ENCODE results near the gene GTPBP4. TPM values are rescaled to one million over a fixed set of nuclear protein-coding genes. Genes with fewer than 3 reads are reported as not detected.
"Not testable (repeated sequence)": the region's sequence is repeated elsewhere in the genome, so short reads cannot be mapped to it uniquely, and the experiment has no call there.

The GTPBP4 gene
- total RNA-seq, 1 donor = 27.1 TPM

DNA sequence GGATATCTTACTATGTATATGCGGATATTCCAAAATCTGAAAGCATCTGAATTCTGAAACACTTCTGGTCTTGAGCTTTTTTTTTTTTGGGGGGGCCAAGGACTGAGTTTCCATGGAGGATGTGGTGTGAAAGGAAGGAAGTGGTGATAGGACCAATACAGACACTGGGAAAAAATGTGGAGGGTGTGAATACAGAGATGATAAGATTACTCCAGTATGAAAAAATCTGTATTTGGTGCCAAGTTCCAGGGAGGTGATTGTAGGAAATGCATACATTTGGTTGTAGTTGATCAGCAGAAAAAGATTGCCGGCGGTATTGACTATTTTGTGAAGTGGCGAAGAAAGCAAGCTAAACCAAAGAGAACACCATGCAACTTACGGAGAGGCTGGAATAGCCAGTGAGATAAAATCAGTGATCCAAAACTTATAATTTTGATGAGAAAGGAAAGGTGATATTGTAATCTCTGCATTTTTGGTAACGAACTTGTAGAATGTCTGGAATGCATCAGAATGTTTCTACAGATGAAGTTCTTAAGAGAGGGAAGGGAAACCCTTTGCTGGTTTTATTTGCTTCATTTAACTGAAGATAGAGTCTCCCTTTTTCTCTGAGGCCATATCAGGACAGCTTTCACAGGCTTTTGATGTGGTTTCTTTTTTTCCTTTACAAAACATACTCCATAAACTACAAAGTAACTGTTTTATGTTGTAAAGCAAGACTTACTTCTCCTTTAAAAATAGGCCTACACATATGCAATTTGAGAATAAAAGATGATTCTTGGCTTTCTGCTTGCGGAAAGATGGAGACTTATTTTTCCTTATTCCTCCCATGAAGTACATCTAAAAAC, 73.9 kb downstream of the GTPBP4 start:
- TF ChIP-seq, protein P1, sequence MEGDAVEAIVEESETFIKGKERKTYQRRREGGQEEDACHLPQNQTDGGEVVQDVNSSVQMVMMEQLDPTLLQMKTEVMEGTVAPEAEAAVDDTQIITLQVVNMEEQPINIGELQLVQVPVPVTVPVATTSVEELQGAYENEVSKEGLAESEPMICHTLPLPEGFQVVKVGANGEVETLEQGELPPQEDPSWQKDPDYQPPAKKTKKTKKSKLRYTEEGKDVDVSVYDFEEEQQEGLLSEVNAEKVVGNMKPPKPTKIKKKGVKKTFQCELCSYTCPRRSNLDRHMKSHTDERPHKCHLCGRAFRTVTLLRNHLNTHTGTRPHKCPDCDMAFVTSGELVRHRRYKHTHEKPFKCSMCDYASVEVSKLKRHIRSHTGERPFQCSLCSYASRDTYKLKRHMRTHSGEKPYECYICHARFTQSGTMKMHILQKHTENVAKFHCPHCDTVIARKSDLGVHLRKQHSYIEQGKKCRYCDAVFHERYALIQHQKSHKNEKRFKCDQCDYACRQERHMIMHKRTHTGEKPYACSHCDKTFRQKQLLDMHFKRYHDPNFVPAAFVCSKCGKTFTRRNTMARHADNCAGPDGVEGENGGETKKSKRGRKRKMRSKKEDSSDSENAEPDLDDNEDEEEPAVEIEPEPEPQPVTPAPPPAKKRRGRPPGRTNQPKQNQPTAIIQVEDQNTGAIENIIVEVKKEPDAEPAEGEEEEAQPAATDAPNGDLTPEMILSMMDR (IDR thresholded peaks at IDR 0.05; ENCODE audit: extremely low read depth, low read depth, low read length) = no peak
- Histone ChIP-seq H4K20me1 (ENCODE audit: insufficient read depth, low read length) (peaks cover 31% of the 10 kb centered on the region), H3K4me2 (ENCODE audit: insufficient read depth, low read length) (no peak overlapping the region), H3K27me3 (ENCODE audit: insufficient read depth, low read length) (no peaks in the 10 kb centered on the region), H3K9me3 (ENCODE audit: low read depth, low read length) (no peaks in the 10 kb centered on the region), H3K4me1 (ENCODE audit: insufficient read depth, low read length) (peaks cover 20% of the 10 kb centered on the region), H2AFZ (ENCODE audit: low read length) (no peak overlapping the region), H3K4me3 (ENCODE audit: insufficient read depth, low read length) (no peak overlapping the region), H3K27ac (ENCODE audit: low read depth, low read length) (no peak overlapping the region), H3K36me3 (ENCODE audit: insufficient read depth, low read length) (peaks cover 11% of the 10 kb centered on the region), H3K79me2 (ENCODE audit: insufficient read depth, low read length) (peaks cover 93% of the 10 kb centered on the region)
- DNase-seq (ENCODE audit: insufficient read length, low spot score, missing footprints) = no peak

- DNase-seq (ENCODE audit: insufficient read length, low spot score, missing footprints) = no peak
- Histone ChIP-seq H2AFZ (ENCODE audit: low read length) (no peak overlapping the region), H3K9me3 (ENCODE audit: low read depth, low read length) (no peaks in the 10 kb centered on the region), H3K4me2 (ENCODE audit: insufficient read depth, low read length) (no peak overlapping the region), H4K20me1 (ENCODE audit: insufficient read depth, low read length) (peaks cover 28% of the 10 kb centered on the region), H3K27me3 (ENCODE audit: insufficient read depth, low read length) (no peaks in the 10 kb centered on the region), H3K36me3 (ENCODE audit: insufficient read depth, low read length) (peaks cover 11% of the 10 kb centered on the region), H3K79me2 (ENCODE audit: insufficient read depth, low read length) (peaks cover 92% of the 10 kb centered on the region), H3K4me1 (ENCODE audit: insufficient read depth, low read length) (peaks cover 8% of the 10 kb centered on the region), H3K4me3 (ENCODE audit: insufficient read depth, low read length) (no peak overlapping the region), H3K27ac (ENCODE audit: low read depth, low read length) (no peak overlapping the region)
- TF ChIP-seq, protein P1 (IDR thresholded peaks at IDR 0.05; ENCODE audit: extremely low read depth, low read depth, low read length) = no peak
Observed at GRCh38 chr10:1063232-1063865, 75.1 kb downstream of the GTPBP4 start.

GRCh38 chr10:1064964-1065247, 76.7 kb downstream of the GTPBP4 start:
- H3K4me3 ChIP-seq (ENCODE audit: insufficient read depth, low read length) = no peak overlapping the region
- peaks cover 90% of the 10 kb centered on the region for H3K79me2 ChIP-seq (ENCODE audit: insufficient read depth, low read length)
- H3K36me3 ChIP-seq (ENCODE audit: insufficient read depth, low read length) = peaks cover 11% of the 10 kb centered on the region
- H2AFZ ChIP-seq (ENCODE audit: low read length) = no peak overlapping the region
- no peaks in the 10 kb centered on the region for H3K27me3 ChIP-seq (ENCODE audit: insufficient read depth, low read length)
- no peak overlapping the region for H3K27ac ChIP-seq (ENCODE audit: low read depth, low read length)
- no peak overlapping the region for H3K4me2 ChIP-seq (ENCODE audit: insufficient read depth, low read length)
- DNase-seq (ENCODE audit: insufficient read length, low spot score, missing footprints) = no peak
- peaks cover 8% of the 10 kb centered on the region for H3K4me1 ChIP-seq (ENCODE audit: insufficient read depth, low read length)
- TF ChIP-seq, protein P1 (IDR thresholded peaks at IDR 0.05; ENCODE audit: extremely low read depth, low read depth, low read length) = no peak
- no peaks in the 10 kb centered on the region for H3K9me3 ChIP-seq (ENCODE audit: low read depth, low read length)
- peaks cover 28% of the 10 kb centered on the region for H4K20me1 ChIP-seq (ENCODE audit: insufficient read depth, low read length)

DNA sequence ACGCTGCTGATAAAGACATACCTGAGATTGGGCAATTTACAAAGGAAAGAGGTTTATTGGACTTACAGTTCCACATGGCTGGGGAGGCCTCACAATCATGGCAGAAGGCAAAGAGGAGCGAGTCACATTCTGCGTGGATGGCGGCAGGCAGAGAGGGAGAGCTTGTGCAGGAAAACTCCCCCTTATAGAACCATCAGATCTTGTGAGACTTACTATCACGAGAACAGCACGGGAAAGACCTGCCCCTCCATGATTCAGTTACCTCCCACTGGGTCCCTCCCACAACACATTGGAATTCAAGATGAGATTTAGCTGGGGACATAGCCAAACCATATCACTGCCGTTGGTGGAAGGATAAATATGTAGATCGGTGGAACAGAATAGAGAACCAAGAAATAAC, 78.5 kb downstream of the GTPBP4 start:
- not testable (repeated sequence) for H3K4me2 ChIP-seq (ENCODE audit: insufficient read depth, low read length); H3K9me3 ChIP-seq (ENCODE audit: low read depth, low read length); H2AFZ ChIP-seq (ENCODE audit: low read length); H3K27ac ChIP-seq (ENCODE audit: low read depth, low read length); H3K4me3 ChIP-seq (ENCODE audit: insufficient read depth, low read length); H3K27me3 ChIP-seq (ENCODE audit: insufficient read depth, low read length); DNase-seq (ENCODE audit: insufficient read length, low spot score, missing footprints)
- peaks cover 85% of the 10 kb centered on the region for H3K79me2 ChIP-seq (ENCODE audit: insufficient read depth, low read length)
- H3K4me1 ChIP-seq (ENCODE audit: insufficient read depth, low read length) = peaks cover 10% of the 10 kb centered on the region
- peaks cover 34% of the 10 kb centered on the region for H4K20me1 ChIP-seq (ENCODE audit: insufficient read depth, low read length)
- peaks cover 11% of the 10 kb centered on the region for H3K36me3 ChIP-seq (ENCODE audit: insufficient read depth, low read length)

Data from osteoblast (primary cell).